NCI-H2029 treated with DMSO at 0.1 percent for 48 hours (cell line): ENCODE measurements around the gene SLC7A5.
A peak's percentile ranks its signal among the peaks of the same experiment; 100 is the strongest.
"Not testable (repeated sequence)": the region's sequence is repeated elsewhere in the genome, so short reads cannot be mapped to it uniquely, and the experiment has no call there.

ENCODE experiments used
- DNase-seq: peaks from one replicate; lab custom pipeline; 2025; lab: John Stamatoyannopoulos, UW

The SLC7A5 gene

DNA sequence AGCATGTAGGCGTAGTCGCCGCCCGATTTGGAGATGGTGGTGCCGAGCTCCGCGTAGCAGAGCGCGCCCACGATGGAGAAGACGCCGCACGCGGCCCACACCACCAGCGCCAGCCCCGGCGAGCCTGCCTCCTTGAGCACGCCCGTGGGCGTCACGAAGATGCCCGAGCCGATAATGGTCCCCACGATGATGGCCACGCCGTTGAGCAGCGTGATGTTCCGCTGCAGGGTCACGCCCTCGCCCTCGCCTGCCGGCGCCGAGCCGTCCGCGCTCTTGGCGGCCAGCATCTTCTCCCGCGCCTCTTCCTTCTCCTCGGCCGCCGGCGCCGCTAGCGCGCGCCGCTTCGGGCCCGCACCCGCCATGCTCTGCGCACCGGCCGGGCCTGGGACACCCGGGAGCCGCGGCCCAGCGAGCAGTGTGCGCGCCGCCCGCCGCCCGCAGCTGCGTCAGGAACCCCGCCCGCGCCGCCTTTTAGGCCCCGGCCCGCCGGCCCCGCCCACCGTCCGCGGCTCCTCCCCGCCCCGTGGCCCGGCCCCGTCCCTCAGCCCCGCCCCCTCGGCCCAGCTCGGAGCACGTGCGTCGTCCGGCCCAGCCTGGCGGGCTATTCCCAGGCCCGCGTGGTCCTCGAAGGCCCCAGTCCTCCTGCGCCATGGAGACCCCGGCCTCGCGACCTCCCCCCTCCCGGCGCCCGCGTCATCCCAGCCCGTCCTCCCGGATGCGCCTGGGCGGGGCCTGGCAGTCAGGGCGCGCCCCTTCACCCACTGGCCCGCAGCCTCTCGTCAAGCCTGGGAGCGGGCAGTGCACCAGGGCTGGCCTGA lies at the start of gene SLC7A5:
Gene SLC7A5, minus strand, starts transcription at position 447 of the 818 bp plus-strand sequence. Its CDS starts 85 bp downstream, at position 362.
- DNase-seq, result not testable (repeated sequence)

DNA sequence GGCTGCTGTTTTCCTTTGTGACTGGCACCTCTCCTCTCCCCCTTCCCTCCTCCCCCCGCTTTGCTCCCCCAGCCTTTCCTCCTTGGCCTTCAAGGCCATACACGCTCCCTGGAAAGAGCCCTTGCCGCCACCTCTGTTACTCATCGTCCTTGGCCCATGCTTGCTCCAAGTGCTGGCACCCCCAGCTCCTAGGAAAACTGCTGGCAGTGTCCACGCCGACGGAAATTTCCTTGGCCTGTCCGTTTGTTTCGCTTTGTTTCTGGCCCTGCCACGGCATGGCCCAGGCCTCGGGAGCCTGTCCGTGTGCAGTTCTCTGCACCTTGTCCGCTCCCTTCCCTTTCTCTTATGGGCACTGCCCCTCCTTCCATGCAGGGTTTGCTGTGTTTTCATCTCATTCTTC lies 49.0 kb upstream of the SLC7A5 start:
- no peak for DNase-seq

DNA sequence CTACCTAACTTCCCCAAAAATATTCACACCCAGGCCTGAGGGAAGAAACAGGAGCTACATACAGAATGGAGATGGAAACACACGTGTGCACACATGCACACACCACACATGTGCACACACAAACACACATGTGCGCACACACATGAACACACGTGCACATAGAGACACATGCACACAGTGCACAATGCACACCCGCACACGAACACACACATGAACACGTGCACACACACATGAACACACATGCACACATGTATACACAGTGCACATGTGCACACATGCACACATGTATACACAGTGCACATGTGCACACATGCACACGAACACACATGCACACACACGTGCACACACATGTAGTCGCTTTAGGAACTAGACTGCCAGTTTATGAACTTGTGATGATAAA lies 48.2 kb upstream of the SLC7A5 start:
- DNase-seq, result no peak

- DNase-seq, result no peak
These were observed 45.5 kb upstream of the SLC7A5 start for GRCh38 chr16:87914812-87915211.

GRCh38 chr16:87914021-87914725 lies 44.9 kb upstream of the SLC7A5 start:
- DNase-seq, result not testable (repeated sequence)

- not testable (repeated sequence) for DNase-seq
These were observed 43.4 kb upstream of the SLC7A5 start for GRCh38 chr16:87912691-87913090.

- DNase-seq, result peak; percentile 2
These were observed 41.9 kb upstream of the SLC7A5 start for GRCh38 chr16:87911106-87911763.

DNA sequence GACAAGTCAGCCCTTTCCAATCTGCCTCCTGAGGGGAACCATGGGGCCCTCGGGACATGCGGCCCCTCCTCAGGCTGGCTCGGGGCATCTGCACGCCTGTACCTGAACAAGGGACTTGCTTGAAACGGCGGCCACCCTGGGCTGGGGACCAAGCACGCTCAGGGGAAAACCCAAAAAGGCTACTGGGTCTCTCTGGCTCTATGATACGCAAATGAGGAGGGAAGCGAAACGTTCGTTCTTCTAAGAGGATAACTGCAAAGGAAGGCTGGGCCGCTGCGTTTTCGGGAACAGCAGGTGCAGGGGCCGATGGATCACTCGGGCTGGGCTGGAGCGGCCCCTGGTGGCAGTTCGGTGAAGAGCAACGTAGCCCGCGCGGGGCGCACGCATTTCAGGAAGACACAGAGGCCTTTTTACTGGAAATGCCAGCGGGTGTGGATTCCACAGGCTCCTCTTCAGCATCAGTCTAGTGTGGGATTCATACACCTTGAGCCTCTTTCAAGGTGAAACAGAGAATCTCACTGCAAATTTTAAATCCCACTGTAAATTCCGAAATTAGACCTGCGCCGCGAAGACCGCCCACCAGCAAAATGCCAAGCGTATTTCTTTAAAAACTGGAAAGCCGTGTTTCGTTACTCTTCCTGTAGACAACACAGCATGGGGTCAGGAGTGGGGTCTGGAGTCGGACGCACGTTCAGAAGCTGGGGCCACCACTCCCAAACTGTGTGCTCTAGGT lies 40.1 kb upstream of the SLC7A5 start:
- DNase-seq, result peak; percentile 2

GRCh38 chr16:87908101-87908500 lies 38.8 kb upstream of the SLC7A5 start:
- not testable (repeated sequence) for DNase-seq

DNA sequence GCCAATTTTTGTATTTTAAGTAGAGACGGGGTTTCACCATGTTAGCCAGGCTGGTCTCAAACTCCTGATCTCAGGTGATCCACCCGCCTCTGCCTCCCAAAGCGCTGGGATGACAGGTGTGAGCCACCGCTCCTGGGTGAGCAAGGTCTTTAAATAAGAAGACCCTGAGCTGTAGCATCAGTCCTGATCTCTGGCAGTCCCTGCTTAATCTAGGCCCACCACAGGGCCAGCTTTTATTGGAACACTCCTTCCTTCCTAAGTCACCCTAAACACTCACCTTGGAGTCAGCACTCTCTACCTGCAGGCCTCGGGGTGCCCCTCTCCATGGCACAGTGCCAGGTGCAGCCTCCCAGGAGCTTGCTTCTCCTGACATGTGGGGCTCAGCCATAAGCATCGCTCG lies 36.2 kb upstream of the SLC7A5 start:
- DNase-seq, result not testable (repeated sequence)

DNA sequence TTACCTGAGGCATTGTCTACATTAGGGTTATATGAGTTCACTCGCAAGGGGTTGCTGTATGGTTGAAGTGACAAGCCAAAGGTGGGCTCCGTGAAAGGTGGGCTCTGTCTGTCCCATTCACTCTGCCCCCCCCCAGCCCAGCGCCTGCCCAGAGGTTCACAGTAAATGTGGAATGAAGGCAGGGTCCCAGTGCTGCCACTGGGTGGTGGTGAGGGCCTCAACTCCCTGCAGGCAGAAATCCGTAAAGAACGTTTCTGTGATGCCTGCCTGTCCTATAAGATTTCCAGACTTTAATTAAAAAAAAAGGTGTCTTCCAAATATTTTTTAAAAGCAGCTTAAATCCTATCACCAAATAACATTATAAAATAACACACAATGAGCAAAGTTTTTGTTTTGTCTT lies 35.7 kb upstream of the SLC7A5 start:
- not testable (repeated sequence) for DNase-seq

- DNase-seq, result not testable (repeated sequence)
These were observed 31.2 kb upstream of the SLC7A5 start for GRCh38 chr16:87900489-87900888.

GRCh38 chr16:87897521-87898505 lies 28.5 kb upstream of the SLC7A5 start:
- DNase-seq, result no peak

- DNase-seq, result not testable (repeated sequence)
These were observed 27.7 kb upstream of the SLC7A5 start for GRCh38 chr16:87896924-87897520.

DNA sequence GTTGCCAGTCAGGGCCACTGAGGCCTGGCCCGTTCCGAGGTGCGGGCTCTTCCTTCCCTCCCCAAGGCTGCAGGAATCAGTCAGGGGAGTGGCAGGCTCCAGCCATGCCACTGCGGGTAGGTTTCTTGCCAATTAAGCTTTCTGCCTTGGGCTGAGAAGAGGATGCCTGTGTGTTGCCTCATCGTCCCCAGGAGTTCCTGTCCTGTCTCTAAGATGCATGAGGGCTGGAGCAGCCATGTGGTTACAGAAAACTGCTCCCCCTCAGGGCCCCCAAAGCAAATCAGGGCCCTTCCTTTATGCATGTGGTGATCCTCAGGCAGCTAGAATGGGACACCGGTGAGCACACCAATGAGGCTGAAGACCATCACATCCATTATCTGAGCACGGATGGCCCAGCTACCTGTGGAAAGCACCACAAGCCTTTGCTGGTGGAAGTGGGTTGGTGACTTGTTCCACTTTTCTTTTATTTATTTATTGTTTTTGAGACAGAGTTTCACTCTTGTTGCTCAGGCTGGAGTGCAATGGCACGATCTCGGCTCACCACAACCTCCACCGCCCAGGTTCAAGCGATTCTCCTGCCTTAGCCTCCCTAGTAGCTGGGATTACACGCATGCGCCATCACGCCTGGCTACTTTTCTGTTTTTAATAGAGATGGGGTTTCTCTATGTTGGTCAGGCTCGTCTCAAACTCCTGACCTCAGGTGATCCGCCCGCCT lies 27.0 kb upstream of the SLC7A5 start:
- DNase-seq, result not testable (repeated sequence)

DNA sequence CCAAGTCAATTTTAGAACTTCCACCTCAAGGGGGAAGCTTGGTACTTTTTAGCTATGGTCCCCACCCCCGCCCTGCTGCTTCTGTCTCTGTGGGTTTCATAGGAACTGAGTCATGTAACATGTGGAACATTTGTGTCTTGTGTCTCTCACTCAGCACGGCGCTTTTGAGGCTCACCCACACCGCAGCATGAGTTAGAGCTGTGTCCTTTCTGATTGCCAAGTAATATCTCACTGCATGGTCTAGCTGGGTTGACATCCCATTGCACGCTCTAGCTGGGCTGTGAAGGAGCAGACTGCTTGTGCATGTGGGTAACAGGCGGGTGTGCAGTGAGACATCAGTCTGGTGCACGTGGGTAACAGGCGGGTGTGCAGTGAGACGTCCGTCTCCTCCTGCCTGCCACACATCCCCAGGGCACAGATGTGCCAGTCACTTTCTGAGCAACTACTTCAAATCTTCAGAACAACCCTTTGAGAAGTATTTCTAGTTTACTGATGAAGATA lies 26.4 kb upstream of the SLC7A5 start:
- no peak for DNase-seq

GRCh38 chr16:87894005-87894404 lies 24.7 kb upstream of the SLC7A5 start:
- DNase-seq, result not testable (repeated sequence)

- DNase-seq, result no peak
These were observed 22.5 kb upstream of the SLC7A5 start for GRCh38 chr16:87891764-87892163.

DNA sequence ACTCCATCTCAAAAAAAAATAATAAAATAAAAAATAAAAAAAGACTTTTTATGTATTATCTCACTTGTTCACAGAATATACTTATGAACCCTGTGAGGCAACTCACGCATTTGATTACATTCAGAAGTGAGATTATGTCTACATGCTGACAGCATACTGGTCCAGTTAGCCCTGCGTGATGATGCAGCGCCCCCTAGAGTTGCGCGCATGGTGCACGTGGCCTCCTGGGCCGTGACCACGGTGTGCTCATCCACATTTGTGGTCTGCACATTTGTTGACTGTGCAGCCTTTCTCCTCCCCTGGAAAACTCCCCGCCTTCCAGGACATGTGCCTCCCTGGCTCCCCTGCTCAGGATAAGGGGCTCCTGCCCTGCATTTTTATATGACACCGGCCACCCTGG lies 20.5 kb upstream of the SLC7A5 start:
- DNase-seq, result not testable (repeated sequence)
